ENCODE data around the gene IL17C. TPM values are rescaled to one million over a fixed set of nuclear protein-coding genes. Genes with fewer than 3 reads are reported as not detected.

The IL17C gene
- total RNA-seq (1 to 10 TPM in 1 of 2 donors, under 1 TPM in 1; 0.99 to 1.5 TPM), polyA plus RNA-seq (ENCODE audit: insufficient read depth, low read depth, low replicate concordance) (0.75 TPM)
- long read RNA-seq, donor 1, partial matches to known transcripts: 0 of 1 reads
- long read RNA-seq, donor 1, other reads (novel, unspliced or antisense): 0 of 1 reads
- long read RNA-seq, donor 2: 0 reads

- no peaks in the 10 kb centered on the region for H3K9me3 ChIP-seq
- H3K4me3 ChIP-seq: no peak within 1 kb of the TSS
- intact Hi-C loops (cut with DNase I; ENCODE audit: low total_unique reads): no loop called here
- WGBS, 2 donors: 58 to 68% methylated on average over 16 to 25 of the region's 27 CpGs
- H3K36me3 ChIP-seq (ENCODE audit: low read depth, missing control alignments): no peaks in the 10 kb centered on the region
- no peak for DNase-seq
- TF ChIP-seq CTCF (IDR thresholded peaks at IDR 0.05) (no peak), POLR2A (IDR thresholded peaks at IDR 0.05) (no peak)
- no peaks in the 10 kb centered on the region for H3K27me3 ChIP-seq
- no peaks in the 10 kb centered on the region for H3K4me1 ChIP-seq
- H3K27ac ChIP-seq: no peak within 1 kb of the TSS
These were observed at the start of gene IL17C for GRCh38 chr16:88638323-88639230. TSS of gene IL17C (plus strand) at chr16:88638572. CDS start at chr16:88638642, 70 bp downstream.

- H3K4me1 ChIP-seq: no peaks in the 10 kb centered on the region
- intact Hi-C loops (cut with DNase I; ENCODE audit: low total_unique reads): no loop called here
- no peak for DNase-seq
- H3K36me3 ChIP-seq (ENCODE audit: low read depth, missing control alignments): no peaks in the 10 kb centered on the region
- H3K4me3 ChIP-seq: no peak overlapping the region
- TF ChIP-seq CTCF (IDR thresholded peaks at IDR 0.05) (no peak), POLR2A (IDR thresholded peaks at IDR 0.05) (no peak)
- 83 to 89% methylated on average over 6 of the region's 6 CpGs for WGBS, 2 donors
- no peak overlapping the region for H3K27ac ChIP-seq
- H3K27me3 ChIP-seq: no peaks in the 10 kb centered on the region
- H3K9me3 ChIP-seq: no peaks in the 10 kb centered on the region
These were observed 49.6 kb upstream of the IL17C start for GRCh38 chr16:88588754-88589153.

- Histone ChIP-seq H3K36me3 (ENCODE audit: low read depth, missing control alignments) (no peaks in the 10 kb centered on the region), H3K4me1 (no peaks in the 10 kb centered on the region), H3K27me3 (no peaks in the 10 kb centered on the region), H3K9me3 (no peaks in the 10 kb centered on the region), H3K4me3 (no peak overlapping the region), H3K27ac (no peak overlapping the region)
- no peak for DNase-seq
- WGBS, 2 donors: 91 to 92% methylated on average over 11 of the region's 11 CpGs
- TF ChIP-seq CTCF (IDR thresholded peaks at IDR 0.05) (no peak), POLR2A (IDR thresholded peaks at IDR 0.05) (no peak)
- intact Hi-C loops (cut with DNase I; ENCODE audit: low total_unique reads): no loop called here
These were observed 48.9 kb upstream of the IL17C start for GRCh38 chr16:88589441-88589840.

- peak; percentile 40 for DNase-seq
- no peaks in the 10 kb centered on the region for H3K36me3 ChIP-seq (ENCODE audit: low read depth, missing control alignments)
- no peaks in the 10 kb centered on the region for H3K4me1 ChIP-seq
- 82% methylated on average over 10 of the region's 10 CpGs for WGBS, 2 donors
- no peaks in the 10 kb centered on the region for H3K9me3 ChIP-seq
- TF ChIP-seq CTCF (IDR thresholded peaks at IDR 0.05): no peak
- TF ChIP-seq POLR2A (IDR thresholded peaks at IDR 0.05): no peak
- H3K27me3 ChIP-seq: no peaks in the 10 kb centered on the region
- no peak overlapping the region for H3K4me3 ChIP-seq
- intact Hi-C loops (cut with DNase I; ENCODE audit: low total_unique reads): no loop called here
- no peak overlapping the region for H3K27ac ChIP-seq
These were observed 46.8 kb upstream of the IL17C start for GRCh38 chr16:88591577-88592021.

All from testis (tissue), 5 donors.